GM12801 (cell line): ENCODE data around the gene BBX.

Experiments
- CTCF ChIP-seq: IDR thresholded peaks from one replicate; pipeline ENCODE4 v1.5.1; 2011; ENCODE audit warnings: control low read depth; ENCODE audit not compliant: insufficient read length; ENCODE audit errors: extremely low read depth

BBX gene

GRCh38 chr3:107760144-107760543, 237.4 kb downstream of the BBX start:
- no peak for TF ChIP-seq CTCF

- TF ChIP-seq CTCF, result no peak
Measured at GRCh38 chr3:107761391-107761790, 238.6 kb downstream of the BBX start.

- no peak for TF ChIP-seq CTCF
Measured at GRCh38 chr3:107765524-107765923, 242.8 kb downstream of the BBX start.

- no peak for TF ChIP-seq CTCF
Measured at GRCh38 chr3:107767897-107768605, 245.3 kb downstream of the BBX start.

GRCh38 chr3:107769882-107770281, 247.1 kb downstream of the BBX start:
- TF ChIP-seq CTCF, result no peak

GRCh38 chr3:107772016-107772415, 249.3 kb downstream of the BBX start:
- TF ChIP-seq CTCF, result no peak

GRCh38 chr3:107775974-107776373, 253.2 kb downstream of the BBX start:
- no peak for TF ChIP-seq CTCF
